ENCODE measurements around the gene TBC1D14.

DNA sequence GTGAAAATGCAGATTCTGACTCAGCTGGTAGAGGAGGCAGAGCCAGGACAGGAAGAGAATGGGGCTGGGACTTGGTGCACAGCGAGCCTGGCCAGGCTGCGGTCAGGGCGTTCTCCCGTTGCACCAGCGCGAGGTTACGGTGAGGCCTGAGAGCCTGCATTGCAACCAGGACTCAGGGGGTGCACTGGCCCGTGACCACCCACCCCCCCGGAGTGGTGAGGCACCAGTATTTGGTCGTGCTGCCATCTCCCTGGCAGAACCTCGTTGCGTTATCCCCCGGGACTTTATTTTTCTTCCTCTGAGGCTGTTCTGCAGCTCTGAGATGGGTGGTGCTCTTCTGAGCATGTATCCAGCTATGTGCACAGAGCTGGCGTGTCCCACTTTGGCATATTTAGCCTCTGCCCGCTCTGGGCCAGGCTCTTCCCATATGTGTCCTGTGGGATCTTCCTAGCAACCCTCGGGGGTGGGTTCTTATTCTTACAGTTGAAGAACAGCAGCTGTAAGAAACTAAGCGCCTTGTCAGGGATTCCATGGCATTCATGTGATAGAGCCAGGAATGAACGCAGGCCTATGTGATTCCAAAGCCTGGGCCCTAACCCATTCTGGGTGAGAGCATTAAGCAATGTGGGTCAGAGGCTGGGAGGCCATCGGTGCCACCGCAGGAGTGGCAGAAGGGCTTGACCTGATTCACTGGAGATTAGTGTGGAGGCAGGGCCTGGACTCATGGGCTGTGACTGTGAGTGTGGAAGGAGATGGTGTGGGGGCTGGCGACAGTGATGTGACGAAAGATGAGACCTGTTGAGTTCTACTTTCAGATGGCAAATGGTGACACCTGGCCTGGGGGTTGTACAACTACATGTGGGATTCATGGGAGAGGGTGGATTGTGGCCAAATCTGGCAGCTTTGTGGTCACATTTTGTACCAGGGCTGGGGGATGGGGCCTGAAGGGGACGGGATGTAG is 136.6 kb downstream of the TBC1D14 start:
- TF ChIP-seq, protein P1, sequence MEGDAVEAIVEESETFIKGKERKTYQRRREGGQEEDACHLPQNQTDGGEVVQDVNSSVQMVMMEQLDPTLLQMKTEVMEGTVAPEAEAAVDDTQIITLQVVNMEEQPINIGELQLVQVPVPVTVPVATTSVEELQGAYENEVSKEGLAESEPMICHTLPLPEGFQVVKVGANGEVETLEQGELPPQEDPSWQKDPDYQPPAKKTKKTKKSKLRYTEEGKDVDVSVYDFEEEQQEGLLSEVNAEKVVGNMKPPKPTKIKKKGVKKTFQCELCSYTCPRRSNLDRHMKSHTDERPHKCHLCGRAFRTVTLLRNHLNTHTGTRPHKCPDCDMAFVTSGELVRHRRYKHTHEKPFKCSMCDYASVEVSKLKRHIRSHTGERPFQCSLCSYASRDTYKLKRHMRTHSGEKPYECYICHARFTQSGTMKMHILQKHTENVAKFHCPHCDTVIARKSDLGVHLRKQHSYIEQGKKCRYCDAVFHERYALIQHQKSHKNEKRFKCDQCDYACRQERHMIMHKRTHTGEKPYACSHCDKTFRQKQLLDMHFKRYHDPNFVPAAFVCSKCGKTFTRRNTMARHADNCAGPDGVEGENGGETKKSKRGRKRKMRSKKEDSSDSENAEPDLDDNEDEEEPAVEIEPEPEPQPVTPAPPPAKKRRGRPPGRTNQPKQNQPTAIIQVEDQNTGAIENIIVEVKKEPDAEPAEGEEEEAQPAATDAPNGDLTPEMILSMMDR (IDR thresholded peaks at IDR 0.05), result no peak
- no peak for TF ChIP-seq RFX5 (IDR thresholded peaks at IDR 0.05; ENCODE audit: low read length)
